GM12878 (cell line): ENCODE measurements around the gene FBXL5. TPM values are rescaled to one million over a fixed set of nuclear protein-coding genes. Genes with fewer than 3 reads are reported as not detected.

Experiments used
- ATAC-seq: fragments of 200-7000 bp; cut with Tn5 transposase; 3 replicates; pipeline ENCODE4 v1.9.1; 2020; ENCODE audit warnings: mild to moderate bottlenecking, moderate library complexity
- BruUV-seq: library from RNA; stranded (reverse); fragments of 400-500 nt; replicated peaks from 2 replicates; lab custom pipeline; 2021; lab: Mats Ljungman, UMichigan
- CTCF ChIA-PET: fragments of 300-600 bp; sonication (Branson Sonifier 250); formaldehyde crosslinking; extraction: SDS; loops from one replicate; lab custom pipeline; 2021; ENCODE audit warnings: inconsistent platforms; lab: Yijun Ruan, JAX
- POLR2A ChIA-PET: fragments of 350-600 bp; formaldehyde crosslinking; extraction: SDS; loops from one replicate; lab custom pipeline; 2021; ENCODE audit warnings: inconsistent platforms; lab: Charles Lee
- RAD21 ChIA-PET: fragments of 300-600 bp; sonication (Branson Sonifier 250); formaldehyde crosslinking; loops from one replicate; lab custom pipeline; 2023; ENCODE audit warnings: antibody characterized with exemption; ENCODE audit not compliant: unreplicated experiment; lab: Charles Lee
- SMC1A ChIA-PET: fragments of 300-600 bp; sonication (Branson Sonifier 250); formaldehyde crosslinking; loops from one replicate; lab custom pipeline; 2023; ENCODE audit not compliant: unreplicated experiment, uncharacterized antibody; lab: Charles Lee
- DNase-seq: peaks from one replicate; pipeline ENCODE4 v3.0.0-alpha.2; 2011; ENCODE audit warnings: low read depth, low spot score
- FAIRE-seq: peaks from 3 replicates; lab custom pipeline; 2011; peaks lifted over from hg19 to GRCh38; lab: Jason Lieb, UNC
- H2AFZ ChIP-seq: 2 replicates; pipeline ENCODE4 v1.6.0; 2011; ENCODE audit warnings: low read depth, low read length, control low read depth; ENCODE audit not compliant: control insufficient read depth
- H3K27ac ChIP-seq: 2 replicates; pipeline ENCODE4 v1.5.1; 2011; ENCODE audit warnings: control low read depth; ENCODE audit not compliant: control insufficient read depth, insufficient read depth
- H3K27me3 ChIP-seq, 2 experiments: replicated peaks in 1 of 2; 2 replicates each; pipeline versions ENCODE4 v1.6.0 to v1.6.1; 2011; ENCODE audit warnings: low read length in 1 of 2; ENCODE audit not compliant: control insufficient read depth in 2 of 2, insufficient read depth in 2 of 2
- H3K36me3 ChIP-seq, 2 experiments: 2 replicates each; pipeline ENCODE4 v1.5.1; 2011; ENCODE audit warnings: low read length in 1 of 2; ENCODE audit not compliant: control insufficient read depth in 2 of 2, insufficient read depth in 2 of 2
- H3K4me1 ChIP-seq: 2 replicates; pipeline ENCODE4 v1.6.1; 2011; ENCODE audit warnings: mild to moderate bottlenecking, low read length, moderate library complexity, mixed read lengths; ENCODE audit not compliant: control insufficient read depth, insufficient read depth
- H3K4me2 ChIP-seq: 2 replicates; pipeline ENCODE4 v1.6.0; 2011; ENCODE audit warnings: control low read depth; ENCODE audit not compliant: control insufficient read depth, insufficient read depth
- H3K4me3 ChIP-seq: fragments of 200-600 bp; sonication (generic); 2 replicates; pipeline ENCODE4 v1.5.1; 2016
- H3K79me2 ChIP-seq: 2 replicates; pipeline ENCODE4 v1.6.0; 2011; ENCODE audit warnings: low read length; ENCODE audit not compliant: control insufficient read depth, insufficient read depth
- H3K9ac ChIP-seq: 2 replicates; pipeline ENCODE4 v1.8.0; 2011; ENCODE audit warnings: low read length, control low read depth, mixed read lengths; ENCODE audit not compliant: control insufficient read depth, insufficient read depth
- H3K9me3 ChIP-seq: replicated peaks from 3 replicates; pipeline ENCODE4 v1.5.1; 2011; ENCODE audit warnings: mild to moderate bottlenecking, low read length; ENCODE audit not compliant: control insufficient read depth, insufficient read depth
- H4K20me1 ChIP-seq: 2 replicates; pipeline ENCODE4 v1.6.0; 2011; ENCODE audit not compliant: control insufficient read depth, insufficient read depth
- CEBPZ ChIP-seq: fragments of 150-350 bp; IDR thresholded peaks from 2 replicates; pipeline ENCODE4 v1.6.1; 2016; ENCODE audit warnings: low read depth, low read length
- CREB1 ChIP-seq: IDR thresholded peaks from 2 replicates; pipeline ENCODE4 v1.6.1; 2012; ENCODE audit warnings: low read depth, mild to moderate bottlenecking, inconsistent platforms
- NR2C1 ChIP-seq: fragments of 450-650 bp; IDR thresholded peaks from 2 replicates; pipeline ENCODE4 v1.6.1; 2017; ENCODE audit warnings: antibody characterized with exemption, mild to moderate bottlenecking, moderate library complexity
- NR2F1 ChIP-seq: fragments of 450-650 bp; conservative IDR thresholded peaks from 2 replicates; pipeline ENCODE4 v1.6.1; 2017; ENCODE audit warnings: mild to moderate bottlenecking
- PAX8 ChIP-seq: fragments of 450-650 bp; IDR thresholded peaks from 2 replicates; pipeline ENCODE4 v1.6.1; 2017; ENCODE audit warnings: mild to moderate bottlenecking, moderate library complexity
- SREBF1 ChIP-seq: IDR thresholded peaks from 2 replicates; pipeline ENCODE4 v1.6.1; 2012; ENCODE audit warnings: mild to moderate bottlenecking, low read length
- TARDBP ChIP-seq: IDR thresholded peaks from 2 replicates; pipeline ENCODE4 v1.6.1; 2016; ENCODE audit warnings: borderline replicate concordance
- TBL1XR1 ChIP-seq: IDR thresholded peaks from 2 replicates; pipeline ENCODE4 v1.6.1; 2012; ENCODE audit warnings: low read depth, low read length, improper control_type of control experiment
- TCF12 ChIP-seq: IDR thresholded peaks from 2 replicates; pipeline ENCODE4 v1.6.1; 2011; ENCODE audit warnings: low read depth, mild to moderate bottlenecking, low read length
- USF1 ChIP-seq: IDR thresholded peaks from 2 replicates; pipeline ENCODE4 v1.6.1; 2011; ENCODE audit warnings: borderline replicate concordance, low read depth, mild to moderate bottlenecking, moderate library complexity, mixed read lengths, low read length; ENCODE audit not compliant: insufficient read depth; ENCODE audit errors: extremely low read length
- ZNF622 ChIP-seq: fragments of 450-650 bp; IDR thresholded peaks from 2 replicates; pipeline ENCODE4 v1.6.1; 2017; ENCODE audit warnings: mild to moderate bottlenecking, inconsistent platforms
- WGBS: methylation state at CpG from one replicate; pipeline ENCODE4 v1.1.6; 2016; ENCODE audit warnings: low lambda C conversion rate; ENCODE audit not compliant: insufficient replicate concordance, insufficient coverage; ENCODE audit errors: missing lambda C conversion rate; 5-methylcytosine and 5-hydroxymethylcytosine counted together
- in situ Hi-C: fragments of 300-500 bp; cut with MboI; formaldehyde crosslinking; loops from 9 replicates; pipeline ENCODE4 v1.14.3; 2018; ENCODE audit warnings: mixed read lengths
- intact Hi-C: fragments of 100-400 bp; cut with micrococcal nuclease; formaldehyde crosslinking; loops from one replicate; pipeline ENCODE4 v1.14.2; 2022; ENCODE audit not compliant: unreplicated experiment
- polyA plus RNA-seq, 11 experiments: library from polyadenylated mRNA; depleted of rRNA in 4 of 11; unstranded in 6 of 11; stranded (reverse) in 5 of 11; fragments of >200 nt; fragmentation: Nextera tagmentation in 4 of 11; fragmentation: Illumina TruSeq in 1 of 11; extraction: Ambion mirVana in 4 of 11; extraction: Trizol in 1 of 11; gene quantifications; 1 replicate in 1 of 11; 2 replicates in 10 of 11; pipeline versions ENCODE4 v1.2.1 to v1.2.3, GENCODE V29; 2011 to 2016; ENCODE audit warnings: inconsistent platforms in 2 of 11, missing spikeins in 2 of 11, low read depth in 1 of 11
- total RNA-seq, 4 experiments: library from RNA; depleted of rRNA in 3 of 4; stranded (reverse); fragments of >200 nt in 3 of 4; fragmentation: Illumina TruSeq in 1 of 4; extraction: Trizol in 1 of 4; gene quantifications; 2 replicates each; pipeline versions ENCODE4 v1.2.1 to v1.2.3, GENCODE V29; 2013 to 2021
- TF ChIP-seq, protein P1 (sequence below): fragments of 450-650 bp; formaldehyde crosslinking; IDR thresholded peaks from 2 replicates; pipeline ENCODE4 v1.4.0; 2020; ENCODE audit warnings: mild to moderate bottlenecking, moderate library complexity
- TF ChIP-seq, protein P2 (sequence below): fragments of 450-650 bp; IDR thresholded peaks from 2 replicates; pipeline ENCODE4 v1.6.1; 2014; ENCODE audit warnings: mild to moderate bottlenecking

FBXL5 gene
- total and polyA plus RNA-seq, 10 of the 15 experiments (the other 5 are each of a cell fraction or from before 2014, with no cell fraction given): 10.1 to 46.2 (median 32.7) TPM

DNA sequence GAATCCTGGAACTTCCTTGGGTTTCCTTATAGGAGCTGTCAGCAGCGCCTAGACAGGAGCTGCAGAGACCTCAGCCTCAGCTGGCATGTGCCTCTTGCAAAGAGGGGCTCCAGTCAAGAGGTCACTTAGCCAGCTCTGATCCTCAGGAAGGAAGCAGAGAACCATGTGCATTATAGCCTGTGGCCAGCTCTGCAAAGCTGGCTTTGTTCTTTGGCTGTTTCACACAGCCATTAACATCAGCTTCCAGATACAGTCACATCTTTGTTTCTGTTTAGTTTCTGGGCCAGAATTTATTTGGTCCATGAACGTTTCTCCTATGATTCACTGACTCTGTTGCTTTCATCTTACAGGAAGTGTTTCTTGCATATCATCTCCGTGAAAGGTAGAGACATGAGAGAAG is 93.0 kb downstream of the FBXL5 start (continued):
- TF ChIP-seq, protein P1, sequence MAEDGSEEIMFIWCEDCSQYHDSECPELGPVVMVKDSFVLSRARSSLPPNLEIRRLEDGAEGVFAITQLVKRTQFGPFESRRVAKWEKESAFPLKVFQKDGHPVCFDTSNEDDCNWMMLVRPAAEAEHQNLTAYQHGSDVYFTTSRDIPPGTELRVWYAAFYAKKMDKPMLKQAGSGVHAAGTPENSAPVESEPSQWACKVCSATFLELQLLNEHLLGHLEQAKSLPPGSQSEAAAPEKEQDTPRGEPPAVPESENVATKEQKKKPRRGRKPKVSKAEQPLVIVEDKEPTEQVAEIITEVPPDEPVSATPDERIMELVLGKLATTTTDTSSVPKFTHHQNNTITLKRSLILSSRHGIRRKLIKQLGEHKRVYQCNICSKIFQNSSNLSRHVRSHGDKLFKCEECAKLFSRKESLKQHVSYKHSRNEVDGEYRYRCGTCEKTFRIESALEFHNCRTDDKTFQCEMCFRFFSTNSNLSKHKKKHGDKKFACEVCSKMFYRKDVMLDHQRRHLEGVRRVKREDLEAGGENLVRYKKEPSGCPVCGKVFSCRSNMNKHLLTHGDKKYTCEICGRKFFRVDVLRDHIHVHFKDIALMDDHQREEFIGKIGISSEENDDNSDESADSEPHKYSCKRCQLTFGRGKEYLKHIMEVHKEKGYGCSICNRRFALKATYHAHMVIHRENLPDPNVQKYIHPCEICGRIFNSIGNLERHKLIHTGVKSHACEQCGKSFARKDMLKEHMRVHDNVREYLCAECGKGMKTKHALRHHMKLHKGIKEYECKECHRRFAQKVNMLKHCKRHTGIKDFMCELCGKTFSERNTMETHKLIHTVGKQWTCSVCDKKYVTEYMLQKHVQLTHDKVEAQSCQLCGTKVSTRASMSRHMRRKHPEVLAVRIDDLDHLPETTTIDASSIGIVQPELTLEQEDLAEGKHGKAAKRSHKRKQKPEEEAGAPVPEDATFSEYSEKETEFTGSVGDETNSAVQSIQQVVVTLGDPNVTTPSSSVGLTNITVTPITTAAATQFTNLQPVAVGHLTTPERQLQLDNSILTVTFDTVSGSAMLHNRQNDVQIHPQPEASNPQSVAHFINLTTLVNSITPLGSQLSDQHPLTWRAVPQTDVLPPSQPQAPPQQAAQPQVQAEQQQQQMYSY: no peak

GRCh38 chr4:15558561-15558960 is 96.6 kb downstream of the FBXL5 start:
- RAD21 ChIA-PET: no interaction called here
- CTCF ChIA-PET: no interaction called here
- Histone ChIP-seq H3K4me3 (no peak overlapping the region), H3K4me1 (no peaks in the 10 kb centered on the region), H2AFZ (no peak overlapping the region), H3K36me3 (no peaks in the 10 kb centered on the region), H3K79me2 (no peaks in the 10 kb centered on the region), H3K27ac (no peak overlapping the region), H3K27me3 (no peaks in the 10 kb centered on the region), H4K20me1 (no peaks in the 10 kb centered on the region), H3K9me3 (no peaks in the 10 kb centered on the region), H3K4me2 (no peak overlapping the region), H3K9ac (no peak overlapping the region)
- no peak for ATAC-seq
- in situ Hi-C loops (no loop called here), intact Hi-C loops (no loop called here)
- TF ChIP-seq TCF12 (no peak), SREBF1 (no peak), NR2C1 (no peak), NR2F1 (no peak), USF1 (no peak), CEBPZ (no peak), PAX8 (no peak), CREB1 (no peak), TBL1XR1 (no peak), ZNF622 (no peak), TARDBP (no peak)
- TF ChIP-seq, protein P2, sequence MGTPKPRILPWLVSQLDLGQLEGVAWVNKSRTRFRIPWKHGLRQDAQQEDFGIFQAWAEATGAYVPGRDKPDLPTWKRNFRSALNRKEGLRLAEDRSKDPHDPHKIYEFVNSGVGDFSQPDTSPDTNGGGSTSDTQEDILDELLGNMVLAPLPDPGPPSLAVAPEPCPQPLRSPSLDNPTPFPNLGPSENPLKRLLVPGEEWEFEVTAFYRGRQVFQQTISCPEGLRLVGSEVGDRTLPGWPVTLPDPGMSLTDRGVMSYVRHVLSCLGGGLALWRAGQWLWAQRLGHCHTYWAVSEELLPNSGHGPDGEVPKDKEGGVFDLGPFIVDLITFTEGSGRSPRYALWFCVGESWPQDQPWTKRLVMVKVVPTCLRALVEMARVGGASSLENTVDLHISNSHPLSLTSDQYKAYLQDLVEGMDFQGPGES: no peak
- POLR2A ChIA-PET: no interaction called here
- BruUV-seq: no TSS peak
- SMC1A ChIA-PET: no interaction called here
- no peak for FAIRE-seq
- no peak for DNase-seq
- WGBS: 58% methylated on average over 2 of the region's 2 CpGs
